HCT116 (cell line): Measurements from ENCODE around the gene C10orf53.

Experiments used
- CEBPB ChIP-seq: IDR thresholded peaks from 2 replicates; pipeline ENCODE4 v1.6.1; 2012; ENCODE audit warnings: low read depth
- CTCF ChIP-seq, 3 experiments: fragments of 200-600 bp in 1 of 3; sonication (generic) in 1 of 3; IDR thresholded peaks in 2 of 3; conservative IDR thresholded peaks in 1 of 3; 2 replicates each; pipeline ENCODE4 v1.5.1; 2012 to 2017; ENCODE audit warnings: low read depth in 2 of 3, low read length in 2 of 3, antibody characterized with exemption in 1 of 3, borderline replicate concordance in 1 of 3, control low read depth in 1 of 3, mild to moderate bottlenecking in 1 of 3, mixed read lengths in 1 of 3, mixed run types in 1 of 3, moderate library complexity in 1 of 3; ENCODE audit not compliant: insufficient read depth in 1 of 3
- EZH2 ChIP-seq: fragments of 200-600 bp; sonication (generic); IDR thresholded peaks from 2 replicates; pipeline ENCODE4 v1.6.1; 2017; ENCODE audit warnings: antibody characterized with exemption, mixed run types
- FOSL1 ChIP-seq: IDR thresholded peaks from 2 replicates; pipeline ENCODE4 v1.6.1; 2012; ENCODE audit warnings: low read depth
- JUND ChIP-seq: IDR thresholded peaks from 2 replicates; pipeline ENCODE4 v1.6.1; 2012
- MAX ChIP-seq: IDR thresholded peaks from 2 replicates; pipeline ENCODE4 v1.6.1; 2012
- POLR2A ChIP-seq: IDR thresholded peaks from 2 replicates; pipeline ENCODE4 v1.7.0; 2011; ENCODE audit warnings: borderline replicate concordance; ENCODE audit not compliant: insufficient read depth, insufficient read length; ENCODE audit errors: extremely low read depth
- POLR2AphosphoS5 ChIP-seq: IDR thresholded peaks from 2 replicates; pipeline ENCODE4 v1.6.1; 2011; ENCODE audit warnings: mild to moderate bottlenecking, low read depth, low read length, moderate library complexity
- REST ChIP-seq: IDR thresholded peaks from 2 replicates; pipeline ENCODE4 v1.6.1; 2012; ENCODE audit warnings: low read depth
- SIN3A ChIP-seq: IDR thresholded peaks from 2 replicates; pipeline ENCODE4 v1.6.1; 2012; ENCODE audit warnings: low read depth
- SP1 ChIP-seq: IDR thresholded peaks from 2 replicates; pipeline ENCODE4 v1.6.1; 2012; ENCODE audit warnings: low read depth
- ZFX ChIP-seq: fragments of 450-650 bp; IDR thresholded peaks from 2 replicates; pipeline ENCODE4 v1.6.1; 2017
- ZNF274 ChIP-seq: fragments of 200-500 bp; sonication (Bioruptor generic); IDR thresholded peaks from 2 replicates; pipeline ENCODE4 v1.6.1; 2014; ENCODE audit warnings: mild to moderate bottlenecking, low read depth, low read length, inconsistent platforms
- TF ChIP-seq, protein P1 (sequence below): IDR thresholded peaks from 2 replicates; pipeline ENCODE4 v1.6.1; 2011; ENCODE audit warnings: mild to moderate bottlenecking, low read length, moderate library complexity; ENCODE audit not compliant: insufficient replicate concordance; ENCODE audit errors: extremely low read depth

GRCh38 chr10:49707585-49707984, 28.1 kb downstream of the C10orf53 start:
- TF ChIP-seq EZH2 (no peak), CTCF (IDR thresholded peaks at IDR 0.05 in 2 of 3, conservative IDR thresholded peaks at IDR 0.05 in 1 of 3; ENCODE audit: borderline replicate concordance in 1 of 3, insufficient read depth in 1 of 3, low read depth in 2 of 3, low read length in 2 of 3) (no peak), FOSL1 (no peak), POLR2A (no peak), REST (no peak), MAX (no peak), POLR2AphosphoS5 (no peak), SIN3A (no peak), ZFX (no peak), SP1 (no peak), ZNF274 (no peak), JUND (no peak), CEBPB (no peak)
- TF ChIP-seq, protein P1, sequence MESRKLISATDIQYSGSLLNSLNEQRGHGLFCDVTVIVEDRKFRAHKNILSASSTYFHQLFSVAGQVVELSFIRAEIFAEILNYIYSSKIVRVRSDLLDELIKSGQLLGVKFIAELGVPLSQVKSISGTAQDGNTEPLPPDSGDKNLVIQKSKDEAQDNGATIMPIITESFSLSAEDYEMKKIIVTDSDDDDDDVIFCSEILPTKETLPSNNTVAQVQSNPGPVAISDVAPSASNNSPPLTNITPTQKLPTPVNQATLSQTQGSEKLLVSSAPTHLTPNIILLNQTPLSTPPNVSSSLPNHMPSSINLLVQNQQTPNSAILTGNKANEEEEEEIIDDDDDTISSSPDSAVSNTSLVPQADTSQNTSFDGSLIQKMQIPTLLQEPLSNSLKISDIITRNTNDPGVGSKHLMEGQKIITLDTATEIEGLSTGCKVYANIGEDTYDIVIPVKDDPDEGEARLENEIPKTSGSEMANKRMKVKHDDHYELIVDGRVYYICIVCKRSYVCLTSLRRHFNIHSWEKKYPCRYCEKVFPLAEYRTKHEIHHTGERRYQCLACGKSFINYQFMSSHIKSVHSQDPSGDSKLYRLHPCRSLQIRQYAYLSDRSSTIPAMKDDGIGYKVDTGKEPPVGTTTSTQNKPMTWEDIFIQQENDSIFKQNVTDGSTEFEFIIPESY, result no peak
